HG02588 (cell line): ENCODE results near the gene SLC38A4.
"Not testable (repeated sequence)": the region's sequence is repeated elsewhere in the genome, so short reads cannot be mapped to it uniquely, and the experiment has no call there.

Experiments
- ATAC-seq: cut with Tn5 transposase; IDR thresholded peaks from one replicate; pipeline ENCODE4 v1.9.1; 2021; ENCODE audit warnings: mild to moderate bottlenecking, moderate library complexity; ENCODE audit not compliant: unreplicated experiment

SLC38A4 gene

GRCh38 chr12:46825591-46826414, at the start of gene SLC38A4:
Gene SLC38A4, minus strand, starts transcription at chr12:46825997. Its CDS starts 32,926 bp downstream, at chr12:46793071.
- no peak for ATAC-seq

GRCh38 chr12:46875095-46875494, 49.3 kb upstream of the SLC38A4 start:
- ATAC-seq = no peak

GRCh38 chr12:46874642-46875041, 48.8 kb upstream of the SLC38A4 start:
- ATAC-seq = no peak

- no peak for ATAC-seq
Measured at GRCh38 chr12:46872135-46872534, 46.3 kb upstream of the SLC38A4 start.

- ATAC-seq = no peak
Measured at GRCh38 chr12:46865311-46865710, 39.5 kb upstream of the SLC38A4 start.

- no peak for ATAC-seq
Measured at GRCh38 chr12:46858368-46858767, 32.6 kb upstream of the SLC38A4 start.

GRCh38 chr12:46857486-46857885, 31.7 kb upstream of the SLC38A4 start:
- no peak for ATAC-seq

GRCh38 chr12:46855760-46856159, 30.0 kb upstream of the SLC38A4 start:
- ATAC-seq = no peak

GRCh38 chr12:46854188-46854587, 28.4 kb upstream of the SLC38A4 start:
- not testable (repeated sequence) for ATAC-seq

- not testable (repeated sequence) for ATAC-seq
Measured at GRCh38 chr12:46848792-46849191, 23.0 kb upstream of the SLC38A4 start.

- ATAC-seq = no peak
Measured at GRCh38 chr12:46847001-46847400, 21.2 kb upstream of the SLC38A4 start.

- ATAC-seq = no peak
Measured at GRCh38 chr12:46843811-46844210, 18.0 kb upstream of the SLC38A4 start.

- no peak for ATAC-seq
Measured at GRCh38 chr12:46841891-46842290, 16.1 kb upstream of the SLC38A4 start.

- no peak for ATAC-seq
Measured at GRCh38 chr12:46839964-46840363, 14.2 kb upstream of the SLC38A4 start.

GRCh38 chr12:46839232-46839631, 13.4 kb upstream of the SLC38A4 start:
- no peak for ATAC-seq

GRCh38 chr12:46835785-46836184, 10.0 kb upstream of the SLC38A4 start:
- no peak for ATAC-seq

GRCh38 chr12:46832130-46832704, 6.4 kb upstream of the SLC38A4 start:
- ATAC-seq = no peak

- no peak for ATAC-seq
Measured at GRCh38 chr12:46831335-46832129, 5.7 kb upstream of the SLC38A4 start.

GRCh38 chr12:46830731-46831334, 5.0 kb upstream of the SLC38A4 start:
- ATAC-seq = no peak

- no peak for ATAC-seq
Measured at GRCh38 chr12:46824709-46825108, 1.1 kb downstream of the SLC38A4 start.

GRCh38 chr12:46818642-46819041, 7.2 kb downstream of the SLC38A4 start:
- no peak for ATAC-seq
